Calu3 (cell line): Measurements from ENCODE around the gene TGFBR3. TPM values are rescaled to one million over a fixed set of nuclear protein-coding genes. Genes with fewer than 3 reads are reported as not detected.

Experiments used
- BruUV-seq: library from RNA; stranded (reverse); fragments of 400-500 nt; replicated peaks from 2 replicates; lab custom pipeline; 2021; lab: Mats Ljungman, UMichigan
- CTCF ChIA-PET: fragments of 300-600 bp; sonication (Branson Sonifier 250); formaldehyde crosslinking; loops from one replicate; lab custom pipeline; 2022; ENCODE audit warnings: antibody characterized with exemption; lab: Charles Lee
- DNase-seq: peaks from one replicate; pipeline ENCODE4 v3.0.0; 2022
- H3K27ac Mint-ChIP-seq: one replicate; pipeline ENCODE4 v1.8.0; 2022; ENCODE audit warnings: mixed read lengths; ENCODE audit not compliant: unreplicated experiment
- H3K27me3 Mint-ChIP-seq: one replicate; pipeline ENCODE4 v1.8.0; 2022; ENCODE audit warnings: mixed read lengths; ENCODE audit not compliant: unreplicated experiment
- H3K36me3 Mint-ChIP-seq: one replicate; pipeline ENCODE4 v1.8.0; 2022; ENCODE audit warnings: mild to moderate bottlenecking, moderate library complexity, mixed read lengths; ENCODE audit not compliant: insufficient read depth, unreplicated experiment
- H3K4me1 Mint-ChIP-seq: one replicate; pipeline ENCODE4 v1.8.0; 2022; ENCODE audit warnings: mild to moderate bottlenecking, low read depth, mixed read lengths; ENCODE audit not compliant: unreplicated experiment
- H3K4me3 Mint-ChIP-seq: one replicate; pipeline ENCODE4 v1.8.0; 2022; ENCODE audit warnings: mild to moderate bottlenecking, low read depth, moderate library complexity, mixed read lengths; ENCODE audit not compliant: unreplicated experiment
- H3K9me3 Mint-ChIP-seq: one replicate; pipeline ENCODE4 v1.8.0; 2022; ENCODE audit warnings: low read depth, mixed read lengths; ENCODE audit not compliant: unreplicated experiment
- intact Hi-C: fragments of 100-400 bp; cut with micrococcal nuclease; formaldehyde crosslinking; loops from one replicate; pipeline ENCODE4 v1.10.0; 2022; ENCODE audit not compliant: unreplicated experiment
- total RNA-seq: library from RNA; stranded (reverse); gene quantifications from 2 replicates; pipeline ENCODE4 v1.2.3, GENCODE V29; 2022
- TF ChIP-seq, protein P1 (sequence below): fragments of 200-600 bp; IDR thresholded peaks from one replicate; pipeline ENCODE4 v1.8.0; 2022; ENCODE audit warnings: antibody characterized with exemption; ENCODE audit not compliant: unreplicated experiment

The TGFBR3 gene
- total RNA-seq, 1 experiment from 2014 or later = 10.8 TPM

DNA sequence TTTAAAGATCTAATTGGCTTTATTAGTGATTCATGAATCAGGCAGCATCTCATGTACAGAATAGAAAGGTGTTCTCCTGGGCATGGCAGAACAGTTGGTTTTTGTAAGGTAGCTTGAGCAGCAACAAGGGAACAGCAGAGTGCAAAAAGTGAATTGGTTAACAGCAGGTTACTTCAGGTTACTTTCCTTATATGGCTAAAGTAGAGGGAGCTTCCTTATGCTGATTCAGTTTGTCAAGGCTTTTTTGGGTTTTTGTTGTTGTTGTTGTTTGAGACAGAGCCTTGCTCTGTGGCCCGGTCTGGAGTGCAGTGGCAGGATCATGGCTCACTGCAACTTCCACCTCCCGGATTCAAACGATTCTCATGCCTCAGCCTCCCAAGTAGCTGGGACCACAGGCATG, 252.5 kb downstream of the TGFBR3 start:
- DNase-seq = no peak
- Mint-ChIP-seq H3K4me1 (no peaks in the 10 kb centered on the region), H3K27me3 (no peaks in the 10 kb centered on the region), H3K27ac (no peak overlapping the region), H3K4me3 (no peak overlapping the region), H3K9me3 (no peaks in the 10 kb centered on the region), H3K36me3 (no peaks in the 10 kb centered on the region)
- intact Hi-C loops = no loop called here
- CTCF ChIA-PET = interaction anchor here (0.6 kb wide), 1 partner anchor 49 kb away, joined by 5 read pairs; no protein-coding TSS in a partner anchor
- no TSS peak for BruUV-seq
- TF ChIP-seq, protein P1, sequence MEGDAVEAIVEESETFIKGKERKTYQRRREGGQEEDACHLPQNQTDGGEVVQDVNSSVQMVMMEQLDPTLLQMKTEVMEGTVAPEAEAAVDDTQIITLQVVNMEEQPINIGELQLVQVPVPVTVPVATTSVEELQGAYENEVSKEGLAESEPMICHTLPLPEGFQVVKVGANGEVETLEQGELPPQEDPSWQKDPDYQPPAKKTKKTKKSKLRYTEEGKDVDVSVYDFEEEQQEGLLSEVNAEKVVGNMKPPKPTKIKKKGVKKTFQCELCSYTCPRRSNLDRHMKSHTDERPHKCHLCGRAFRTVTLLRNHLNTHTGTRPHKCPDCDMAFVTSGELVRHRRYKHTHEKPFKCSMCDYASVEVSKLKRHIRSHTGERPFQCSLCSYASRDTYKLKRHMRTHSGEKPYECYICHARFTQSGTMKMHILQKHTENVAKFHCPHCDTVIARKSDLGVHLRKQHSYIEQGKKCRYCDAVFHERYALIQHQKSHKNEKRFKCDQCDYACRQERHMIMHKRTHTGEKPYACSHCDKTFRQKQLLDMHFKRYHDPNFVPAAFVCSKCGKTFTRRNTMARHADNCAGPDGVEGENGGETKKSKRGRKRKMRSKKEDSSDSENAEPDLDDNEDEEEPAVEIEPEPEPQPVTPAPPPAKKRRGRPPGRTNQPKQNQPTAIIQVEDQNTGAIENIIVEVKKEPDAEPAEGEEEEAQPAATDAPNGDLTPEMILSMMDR = no peak

DNA sequence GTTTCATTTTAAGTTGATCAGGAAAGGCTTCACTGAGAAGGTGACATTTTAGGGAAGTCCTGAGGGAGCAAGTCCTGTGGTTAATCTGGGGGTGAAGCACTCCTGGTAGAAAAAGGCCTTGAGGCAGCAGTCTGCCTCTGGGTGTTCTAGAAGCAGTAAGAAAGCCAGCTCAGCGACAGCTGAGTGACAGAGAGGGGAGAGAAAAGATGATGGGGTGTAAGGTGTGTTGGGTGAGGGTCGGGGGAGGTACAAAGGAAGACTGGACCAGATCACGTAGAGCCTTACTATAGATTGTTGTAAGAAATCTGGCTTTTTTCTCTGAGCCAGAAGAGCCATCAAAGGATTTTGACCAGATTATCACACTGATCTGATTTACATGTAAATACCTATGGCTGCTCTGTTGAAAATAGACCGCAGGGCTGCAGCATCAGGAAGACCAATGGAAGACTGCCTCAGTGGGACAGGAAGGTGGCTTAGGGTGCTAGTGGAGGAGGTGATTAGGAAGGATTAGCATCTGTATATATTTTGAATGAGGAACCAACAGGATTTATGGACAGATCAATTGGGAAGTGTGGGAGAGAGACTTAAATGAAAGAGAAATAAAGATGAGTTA, 254.1 kb downstream of the TGFBR3 start:
- intact Hi-C loops = no loop called here
- Mint-ChIP-seq H3K9me3 (no peaks in the 10 kb centered on the region), H3K27me3 (no peaks in the 10 kb centered on the region), H3K27ac (no peak overlapping the region), H3K36me3 (no peaks in the 10 kb centered on the region), H3K4me3 (no peak overlapping the region), H3K4me1 (no peaks in the 10 kb centered on the region)
- TF ChIP-seq, protein P1 = no peak
- BruUV-seq = no TSS peak
- CTCF ChIA-PET = no interaction called here
- no peak for DNase-seq

DNA sequence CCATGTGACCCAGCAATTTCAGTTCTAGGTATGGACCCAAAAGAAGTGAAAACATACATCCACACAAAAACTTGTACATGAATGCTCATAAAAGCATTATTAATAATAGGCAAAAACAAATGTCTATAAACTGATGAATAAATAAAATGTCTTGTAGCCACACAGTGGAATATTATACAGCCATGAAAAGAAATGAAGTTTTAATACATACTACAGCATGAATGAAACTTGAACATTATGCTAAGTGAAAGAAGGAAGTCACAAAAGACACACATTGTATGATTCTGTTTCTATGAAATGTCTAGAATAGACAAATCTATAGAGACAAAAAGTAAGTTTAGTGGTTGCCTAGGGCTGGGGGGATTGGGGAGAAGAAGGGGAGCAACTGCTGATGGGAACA, 255.1 kb downstream of the TGFBR3 start:
- CTCF ChIA-PET = no interaction called here

More for the DNA sequence above, 255.1 kb downstream of the TGFBR3 start:
- DNase-seq = no peak
- Mint-ChIP-seq H3K27ac (no peak overlapping the region), H3K4me3 (no peak overlapping the region), H3K27me3 (no peaks in the 10 kb centered on the region), H3K9me3 (no peaks in the 10 kb centered on the region), H3K36me3 (no peaks in the 10 kb centered on the region), H3K4me1 (no peaks in the 10 kb centered on the region)
- BruUV-seq = no TSS peak
- TF ChIP-seq, protein P1 = no peak
- intact Hi-C loops = no loop called here

Other genes with a start within 250 kb of the TGFBR3 start
- not detected in 2 replicates for gene BRDT, start 63.2 kb upstream of the TGFBR3 start, total RNA-seq
- 4.4 and 5.3 TPM in 2 replicates for gene EPHX4, start 143.8 kb upstream of the TGFBR3 start, total RNA-seq
- not detected in 2 replicates for gene SETSIP, start 189.3 kb upstream of the TGFBR3 start, total RNA-seq
- 3.8 and 4.0 TPM in 2 replicates for gene BTBD8, start 194.2 kb upstream of the TGFBR3 start, total RNA-seq